ENCODE measurements around the gene ZNF236. TPM values are rescaled to one million over a fixed set of nuclear protein-coding genes. Genes with fewer than 3 reads are reported as not detected.

Gene ZNF236
- total RNA-seq, 6 experiments from 2014 or later: 3.8 to 7.6 (median 5.8) TPM

DNA sequence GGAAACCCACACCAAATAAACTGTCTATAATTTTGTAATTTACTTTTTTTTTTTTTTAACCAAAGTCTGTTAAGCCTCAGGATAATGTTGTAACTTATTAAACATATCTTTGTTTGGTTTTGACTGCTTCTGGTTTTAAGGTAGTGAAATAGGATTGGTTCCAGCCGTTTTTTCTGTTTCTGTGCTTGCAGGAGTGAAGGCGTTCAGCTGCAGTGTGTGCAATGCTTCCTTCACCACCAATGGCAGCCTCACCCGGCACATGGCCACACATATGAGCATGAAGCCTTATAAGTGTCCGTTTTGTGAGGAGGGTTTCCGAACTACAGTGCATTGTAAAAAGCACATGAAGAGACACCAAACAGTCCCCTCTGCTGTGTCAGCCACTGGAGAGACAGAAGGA, 93.1 kb downstream of the ZNF236 start:
- DNase-seq (no peak), ATAC-seq (no peak)
- Histone ChIP-seq H3K27me3 (no peaks in the 10 kb centered on the region), H3K4me3 (no peak overlapping the region), H3K27ac (no peak overlapping the region), H3K9me3 (no peaks in the 10 kb centered on the region), H3K36me3 (peaks cover 8 to 67% (median 25%) of the 10 kb centered on the region in 4 donors), H3K4me1 (no peaks in the 10 kb centered on the region)
- TF ChIP-seq, protein P1, sequence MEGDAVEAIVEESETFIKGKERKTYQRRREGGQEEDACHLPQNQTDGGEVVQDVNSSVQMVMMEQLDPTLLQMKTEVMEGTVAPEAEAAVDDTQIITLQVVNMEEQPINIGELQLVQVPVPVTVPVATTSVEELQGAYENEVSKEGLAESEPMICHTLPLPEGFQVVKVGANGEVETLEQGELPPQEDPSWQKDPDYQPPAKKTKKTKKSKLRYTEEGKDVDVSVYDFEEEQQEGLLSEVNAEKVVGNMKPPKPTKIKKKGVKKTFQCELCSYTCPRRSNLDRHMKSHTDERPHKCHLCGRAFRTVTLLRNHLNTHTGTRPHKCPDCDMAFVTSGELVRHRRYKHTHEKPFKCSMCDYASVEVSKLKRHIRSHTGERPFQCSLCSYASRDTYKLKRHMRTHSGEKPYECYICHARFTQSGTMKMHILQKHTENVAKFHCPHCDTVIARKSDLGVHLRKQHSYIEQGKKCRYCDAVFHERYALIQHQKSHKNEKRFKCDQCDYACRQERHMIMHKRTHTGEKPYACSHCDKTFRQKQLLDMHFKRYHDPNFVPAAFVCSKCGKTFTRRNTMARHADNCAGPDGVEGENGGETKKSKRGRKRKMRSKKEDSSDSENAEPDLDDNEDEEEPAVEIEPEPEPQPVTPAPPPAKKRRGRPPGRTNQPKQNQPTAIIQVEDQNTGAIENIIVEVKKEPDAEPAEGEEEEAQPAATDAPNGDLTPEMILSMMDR (IDR thresholded peaks at IDR 0.05): no peak
- no peak for TF ChIP-seq POLR2A (IDR thresholded peaks at IDR 0.05)
- intact Hi-C loops (cut with DNase I): no loop called here
- 81% methylated on average over 5 of the region's 5 CpGs for WGBS (ENCODE audit: insufficient coverage, low coverage, low lambda C conversion rate, missing lambda C conversion rate)

DNA sequence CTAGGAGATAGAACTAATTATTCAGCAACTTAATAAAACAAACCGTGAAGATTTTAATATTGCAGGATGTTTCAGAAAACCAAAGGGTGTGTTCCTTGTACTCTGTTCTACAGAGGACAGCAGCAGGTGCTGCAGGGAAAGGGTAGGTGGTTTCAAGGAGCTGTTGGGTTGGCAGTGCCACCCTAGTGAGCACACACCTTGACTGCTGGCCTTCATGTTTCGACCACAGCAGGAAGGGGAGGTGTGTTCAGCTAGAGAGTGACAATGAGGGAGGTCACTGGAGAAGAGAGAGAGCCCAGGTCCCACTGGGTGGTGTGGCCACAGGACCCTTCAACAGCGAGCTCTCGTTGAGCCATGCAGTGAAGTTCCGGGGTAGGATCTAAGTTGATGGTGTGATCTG, 98.6 kb downstream of the ZNF236 start:
- Histone ChIP-seq H3K36me3 (peaks cover 0 to 44% (median 2%) of the 10 kb centered on the region in 4 donors), H3K9me3 (no peaks in the 10 kb centered on the region), H3K27me3 (no peaks in the 10 kb centered on the region), H3K27ac (no peak overlapping the region), H3K4me3 (no peak overlapping the region), H3K4me1 (no peaks in the 10 kb centered on the region)
- DNase-seq (no peak), ATAC-seq (no peak)
- WGBS (ENCODE audit: insufficient coverage, low coverage, low lambda C conversion rate, missing lambda C conversion rate): 43% methylated on average over 3 of the region's 5 CpGs
- TF ChIP-seq, protein P1 (IDR thresholded peaks at IDR 0.05): no peak
- no peak for TF ChIP-seq POLR2A (IDR thresholded peaks at IDR 0.05)
- intact Hi-C loops (cut with DNase I): loop anchor here in 1 of 2 donors (5.0 kb wide), 1 partner anchor 66 kb away; no protein-coding TSS in a partner anchor

DNA sequence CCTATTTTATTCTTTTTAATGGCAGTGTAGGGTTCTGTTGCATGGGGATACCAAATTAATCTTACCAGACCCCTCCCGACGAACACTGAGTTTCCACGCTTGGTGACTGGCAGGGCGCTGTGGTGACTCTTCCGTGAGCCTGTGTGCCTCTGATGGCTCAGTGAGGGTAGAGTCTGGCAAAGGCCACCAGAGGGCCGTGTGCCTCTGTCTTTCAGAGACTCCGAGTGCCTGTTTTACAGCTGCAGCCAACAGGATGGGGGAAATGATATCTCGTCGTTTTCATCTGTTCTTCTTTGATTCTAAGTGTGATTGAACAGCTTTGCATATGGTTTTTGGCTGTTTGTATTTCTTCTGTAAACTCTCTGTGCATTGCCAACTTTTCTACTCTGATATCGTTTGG, 99.8 kb downstream of the ZNF236 start:
- no peak overlapping the region for H3K27ac ChIP-seq
- TF ChIP-seq POLR2A (IDR thresholded peaks at IDR 0.05): no peak
- TF ChIP-seq, protein P1 (IDR thresholded peaks at IDR 0.05): peak; percentile 62 to 74 (median 68)
- H3K27me3 ChIP-seq: no peaks in the 10 kb centered on the region
- no peaks in the 10 kb centered on the region for H3K9me3 ChIP-seq
- intact Hi-C loops (cut with DNase I): loop anchor here in 1 of 2 donors (5.0 kb wide), 1 partner anchor 65 kb away; no protein-coding TSS in a partner anchor
- H3K4me3 ChIP-seq: no peak overlapping the region
- DNase-seq: peak; percentile 57 to 70 (median 66)
- WGBS (ENCODE audit: insufficient coverage, low coverage, low lambda C conversion rate, missing lambda C conversion rate): 19% methylated on average over 9 of the region's 10 CpGs
- H3K4me1 ChIP-seq: no peaks in the 10 kb centered on the region
- H3K36me3 ChIP-seq: peaks cover 0 to 45% (median under 1%) of the 10 kb centered on the region in 4 donors
- peak; percentile 96 to 99 (median 98) for ATAC-seq

DNA sequence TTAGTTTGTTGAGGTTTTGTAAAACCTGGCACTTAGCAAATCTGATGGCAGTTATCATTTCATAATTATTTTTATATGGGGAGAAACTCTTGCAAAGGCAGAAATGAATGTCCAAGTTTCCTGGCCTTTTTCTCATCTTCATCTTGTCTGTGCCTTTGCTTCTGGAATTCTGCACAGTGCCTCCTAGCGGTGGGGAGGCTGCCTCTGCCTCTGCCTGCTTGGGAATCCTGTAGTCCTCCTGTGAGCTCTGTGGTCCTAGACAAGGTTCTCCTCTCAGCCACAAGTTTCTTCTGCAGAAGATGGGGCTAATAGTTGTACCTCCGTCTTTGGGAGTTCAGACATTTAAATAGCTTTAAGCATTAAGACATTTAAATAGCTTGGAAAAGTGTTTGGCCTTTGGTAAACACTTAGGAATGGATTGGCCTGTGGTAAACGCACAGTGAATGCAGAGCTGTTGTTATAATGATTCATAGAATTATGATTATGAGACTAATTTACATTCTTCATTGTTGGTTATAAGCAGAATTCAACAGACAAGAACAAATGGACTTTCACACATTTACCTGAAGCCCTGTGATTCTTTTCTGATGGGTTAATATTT, 101.2 kb downstream of the ZNF236 start:
- no peak for TF ChIP-seq POLR2A (IDR thresholded peaks at IDR 0.05)
- TF ChIP-seq, protein P1 (IDR thresholded peaks at IDR 0.05): peak; percentile 14 to 49 (median 26)
- no peaks in the 10 kb centered on the region for H3K9me3 ChIP-seq
- intact Hi-C loops (cut with DNase I): loop anchor here in 1 of 2 donors (5.0 kb wide), 1 partner anchor 64 kb away; no protein-coding TSS in a partner anchor
- H3K27me3 ChIP-seq: no peaks in the 10 kb centered on the region
- H3K4me1 ChIP-seq: no peaks in the 10 kb centered on the region
- no peak for ATAC-seq
- H3K4me3 ChIP-seq: no peak overlapping the region
- H3K27ac ChIP-seq: no peak overlapping the region
- 57% methylated on average over 3 of the region's 3 CpGs for WGBS (ENCODE audit: insufficient coverage, low coverage, low lambda C conversion rate, missing lambda C conversion rate)
- peaks cover 0 to 49% (median 3%) of the 10 kb centered on the region in 4 donors for H3K36me3 ChIP-seq
- no peak for DNase-seq
